DND-41 (cell line): ENCODE data around the gene HSP90AB1.

Source experiments
- ATAC-seq: fragments of 200-7000 bp; cut with Tn5 transposase; 3 replicates; pipeline ENCODE4 v1.9.1; 2021; ENCODE audit warnings: low read depth; ENCODE audit not compliant: insufficient read depth
- DNase-seq: peaks from one replicate; pipeline ENCODE4 v3.0.0-alpha.2; 2020
- H2AFZ ChIP-seq: 2 replicates; pipeline ENCODE4 v1.6.0; 2012; ENCODE audit warnings: low read depth, low read length
- H3K27ac ChIP-seq: 2 replicates; pipeline ENCODE4 v1.5.1; 2012; ENCODE audit warnings: low read length, inconsistent platforms
- H3K27me3 ChIP-seq: fragments of 200-600 bp; sonication (generic); 2 replicates; pipeline ENCODE4 v1.6.0; 2012; ENCODE audit warnings: low read length, mild to moderate bottlenecking, inconsistent platforms; ENCODE audit not compliant: insufficient read depth, poor library complexity
- H3K36me3 ChIP-seq: 2 replicates; pipeline ENCODE4 v1.5.1; 2012; ENCODE audit warnings: low read length, inconsistent platforms; ENCODE audit not compliant: insufficient read depth
- H3K4me1 ChIP-seq: 2 replicates; pipeline ENCODE4 v1.5.1; 2012; ENCODE audit warnings: mild to moderate bottlenecking, low read length; ENCODE audit not compliant: insufficient read depth
- H3K4me2 ChIP-seq: 2 replicates; pipeline ENCODE4 v1.6.0; 2012; ENCODE audit warnings: mild to moderate bottlenecking, moderate library complexity, low read length, inconsistent platforms; ENCODE audit not compliant: insufficient read depth
- H3K4me3 ChIP-seq, 2 experiments: fragments of 200-600 bp in 1 of 2; shearing (Covaris generic) in 1 of 2; 2 replicates each; pipeline ENCODE4 v1.5.1; 2012 to 2016; ENCODE audit warnings: inconsistent platforms in 2 of 2, low read length in 2 of 2, mild to moderate bottlenecking in 2 of 2, low read depth in 1 of 2, moderate library complexity in 1 of 2
- H3K79me2 ChIP-seq: 2 replicates; pipeline ENCODE4 v1.6.0; 2012; ENCODE audit warnings: low read length, inconsistent platforms; ENCODE audit not compliant: insufficient read depth
- H3K9ac ChIP-seq: 2 replicates; pipeline ENCODE4 v1.6.0; 2012; ENCODE audit warnings: low read depth, mild to moderate bottlenecking, inconsistent platforms, low read length, moderate library complexity
- H3K9me3 ChIP-seq: 2 replicates; pipeline ENCODE4 v1.5.1; 2012; ENCODE audit warnings: low read length, moderate library complexity, mild to moderate bottlenecking, inconsistent platforms; ENCODE audit not compliant: insufficient read depth, severe bottlenecking
- H4K20me1 ChIP-seq: 2 replicates; pipeline ENCODE4 v1.6.0; 2012; ENCODE audit warnings: low read length; ENCODE audit not compliant: insufficient read depth
- CTCF ChIP-seq: IDR thresholded peaks from 2 replicates; pipeline ENCODE4 v1.5.1; 2012; ENCODE audit warnings: borderline replicate concordance, low read length, moderate library complexity, mild to moderate bottlenecking; ENCODE audit not compliant: poor library complexity, severe bottlenecking; ENCODE audit errors: extremely low read depth
- EZH2 ChIP-seq: IDR thresholded peaks from 3 replicates; pipeline ENCODE4 v1.6.1; 2012; ENCODE audit warnings: borderline replicate concordance, low read depth, mild to moderate bottlenecking, moderate library complexity, low read length, inconsistent platforms; ENCODE audit not compliant: severe bottlenecking

HSP90AB1 gene

GRCh38 chr6:44298864-44299263, 52.0 kb downstream of the HSP90AB1 start:
- H3K4me2 ChIP-seq: no peak overlapping the region
- H3K9ac ChIP-seq: no peak overlapping the region
- no peaks in the 10 kb centered on the region for H3K27me3 ChIP-seq
- no peak overlapping the region for H3K27ac ChIP-seq
- H3K4me3 ChIP-seq: no peak overlapping the region
- H3K36me3 ChIP-seq: peaks cover 38% of the 10 kb centered on the region
- H3K9me3 ChIP-seq: no peaks in the 10 kb centered on the region
- H4K20me1 ChIP-seq: peaks cover 31% of the 10 kb centered on the region
- DNase-seq (no peak), ATAC-seq (no peak)
- TF ChIP-seq CTCF (no peak), EZH2 (no peak)
- H3K4me1 ChIP-seq: no peaks in the 10 kb centered on the region
- H2AFZ ChIP-seq: no peak overlapping the region
- H3K79me2 ChIP-seq: no peaks in the 10 kb centered on the region

- DNase-seq (no peak), ATAC-seq (no peak)
Observed at GRCh38 chr6:44300292-44300823, 53.5 kb downstream of the HSP90AB1 start.

GRCh38 chr6:44301106-44301505, 54.2 kb downstream of the HSP90AB1 start:
- no peak for ATAC-seq
- Histone ChIP-seq H3K4me1 (no peaks in the 10 kb centered on the region), H3K27ac (no peak overlapping the region), H3K4me3 (no peak overlapping the region), H3K9ac (no peak overlapping the region), H3K9me3 (no peaks in the 10 kb centered on the region), H3K36me3 (peaks cover 61% of the 10 kb centered on the region), H2AFZ (no peak overlapping the region), H3K27me3 (no peaks in the 10 kb centered on the region), H3K79me2 (no peaks in the 10 kb centered on the region), H3K4me2 (no peak overlapping the region), H4K20me1 (peaks cover 30% of the 10 kb centered on the region)
- no peak for DNase-seq
- TF ChIP-seq CTCF (no peak), EZH2 (no peak)

More at GRCh38 chr6:44300292-44300823, 53.5 kb downstream of the HSP90AB1 start:
- Histone ChIP-seq H3K4me3 (no peak overlapping the region), H3K9me3 (no peaks in the 10 kb centered on the region), H3K9ac (no peak overlapping the region), H2AFZ (no peak overlapping the region), H3K36me3 (peaks cover 53% of the 10 kb centered on the region), H3K4me2 (no peak overlapping the region), H4K20me1 (peaks cover 34% of the 10 kb centered on the region), H3K79me2 (no peaks in the 10 kb centered on the region), H3K4me1 (no peaks in the 10 kb centered on the region), H3K27me3 (no peaks in the 10 kb centered on the region), H3K27ac (no peak overlapping the region)
- TF ChIP-seq EZH2 (no peak), CTCF (no peak)
